ENCODE data around the gene KCNQ5.

DNA sequence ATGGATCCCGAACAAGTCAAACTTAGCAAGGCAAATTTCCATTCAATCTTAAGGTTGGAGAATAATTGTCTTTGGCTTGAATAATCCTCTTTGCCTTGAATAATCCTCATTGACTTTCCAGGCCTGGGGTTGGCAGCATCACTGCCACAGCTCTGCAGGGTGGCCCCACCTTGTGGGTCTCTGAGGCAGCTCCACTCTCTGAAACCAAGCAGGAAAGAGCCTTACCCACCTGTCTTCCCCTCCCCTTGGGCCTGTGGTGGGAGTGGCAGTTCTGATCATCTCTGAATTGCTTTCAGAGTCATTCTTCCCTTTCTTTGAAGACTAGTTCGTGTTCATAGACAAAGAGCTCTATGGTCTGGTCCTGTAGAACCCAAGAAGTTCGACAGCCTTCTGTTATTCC lies 47.5 kb downstream of the KCNQ5 start:
- TF ChIP-seq, protein P1, sequence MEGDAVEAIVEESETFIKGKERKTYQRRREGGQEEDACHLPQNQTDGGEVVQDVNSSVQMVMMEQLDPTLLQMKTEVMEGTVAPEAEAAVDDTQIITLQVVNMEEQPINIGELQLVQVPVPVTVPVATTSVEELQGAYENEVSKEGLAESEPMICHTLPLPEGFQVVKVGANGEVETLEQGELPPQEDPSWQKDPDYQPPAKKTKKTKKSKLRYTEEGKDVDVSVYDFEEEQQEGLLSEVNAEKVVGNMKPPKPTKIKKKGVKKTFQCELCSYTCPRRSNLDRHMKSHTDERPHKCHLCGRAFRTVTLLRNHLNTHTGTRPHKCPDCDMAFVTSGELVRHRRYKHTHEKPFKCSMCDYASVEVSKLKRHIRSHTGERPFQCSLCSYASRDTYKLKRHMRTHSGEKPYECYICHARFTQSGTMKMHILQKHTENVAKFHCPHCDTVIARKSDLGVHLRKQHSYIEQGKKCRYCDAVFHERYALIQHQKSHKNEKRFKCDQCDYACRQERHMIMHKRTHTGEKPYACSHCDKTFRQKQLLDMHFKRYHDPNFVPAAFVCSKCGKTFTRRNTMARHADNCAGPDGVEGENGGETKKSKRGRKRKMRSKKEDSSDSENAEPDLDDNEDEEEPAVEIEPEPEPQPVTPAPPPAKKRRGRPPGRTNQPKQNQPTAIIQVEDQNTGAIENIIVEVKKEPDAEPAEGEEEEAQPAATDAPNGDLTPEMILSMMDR (IDR thresholded peaks at IDR 0.05; ENCODE audit: low read depth, low read length, poor library complexity, severe bottlenecking) = no peak
- no peak for TF ChIP-seq EZH2phosphoT487 (IDR thresholded peaks at IDR 0.05; ENCODE audit: borderline replicate concordance, low read length)

All from DOHH2 (cell line).